Left ventricle myocardium inferior (tissue), 1 donor: ENCODE data around the gene HK3. TPM values are rescaled to one million over a fixed set of nuclear protein-coding genes. Genes with fewer than 3 reads are reported as not detected.

Experiments used
- DNase-seq: peaks from one replicate; pipeline ENCODE4 v3.0.0-alpha.2; 2020
- H3K27ac ChIP-seq: fragments of 200-600 bp; replicated peaks from 2 replicates; pipeline ENCODE4 v1.8.0; 2021
- H3K27me3 ChIP-seq: fragments of 200-600 bp; 2 replicates; pipeline ENCODE4 v1.8.0; 2021; ENCODE audit warnings: low read depth
- H3K36me3 ChIP-seq: fragments of 200-600 bp; 2 replicates; pipeline ENCODE4 v1.8.0; 2021
- H3K4me1 ChIP-seq: fragments of 200-600 bp; 2 replicates; pipeline ENCODE4 v1.8.0; 2021
- H3K4me3 ChIP-seq: fragments of 200-600 bp; 2 replicates; pipeline ENCODE4 v1.8.0; 2021; ENCODE audit warnings: mild to moderate bottlenecking, moderate library complexity
- H3K9me3 ChIP-seq: fragments of 200-600 bp; replicated peaks from 2 replicates; pipeline ENCODE4 v1.8.0; 2021
- intact Hi-C: fragments of 100-400 bp; cut with micrococcal nuclease; formaldehyde crosslinking; loops from one replicate; pipeline ENCODE4 v1.11.0; 2022
- total RNA-seq: library from RNA; stranded (reverse); fragmentation: NEBNext Ultra II Directional; extraction: Animal tissue kit (Norgen Biotek cat#: 25700); gene quantifications from one replicate; pipeline ENCODE4 v1.2.1, GENCODE V29; 2021
- TF ChIP-seq, protein P1 (sequence below): fragments of 200-600 bp; IDR thresholded peaks from 2 replicates; pipeline ENCODE4 v1.8.0; 2021; ENCODE audit warnings: antibody characterized with exemption, mild to moderate bottlenecking, borderline replicate concordance
- donor health status: DM: no; HTN: yes; CAD: no; lungs with severe emphysema.

HK3 gene
- total RNA-seq, 1 donor from 2014 or later = 3.5 TPM

DNA sequence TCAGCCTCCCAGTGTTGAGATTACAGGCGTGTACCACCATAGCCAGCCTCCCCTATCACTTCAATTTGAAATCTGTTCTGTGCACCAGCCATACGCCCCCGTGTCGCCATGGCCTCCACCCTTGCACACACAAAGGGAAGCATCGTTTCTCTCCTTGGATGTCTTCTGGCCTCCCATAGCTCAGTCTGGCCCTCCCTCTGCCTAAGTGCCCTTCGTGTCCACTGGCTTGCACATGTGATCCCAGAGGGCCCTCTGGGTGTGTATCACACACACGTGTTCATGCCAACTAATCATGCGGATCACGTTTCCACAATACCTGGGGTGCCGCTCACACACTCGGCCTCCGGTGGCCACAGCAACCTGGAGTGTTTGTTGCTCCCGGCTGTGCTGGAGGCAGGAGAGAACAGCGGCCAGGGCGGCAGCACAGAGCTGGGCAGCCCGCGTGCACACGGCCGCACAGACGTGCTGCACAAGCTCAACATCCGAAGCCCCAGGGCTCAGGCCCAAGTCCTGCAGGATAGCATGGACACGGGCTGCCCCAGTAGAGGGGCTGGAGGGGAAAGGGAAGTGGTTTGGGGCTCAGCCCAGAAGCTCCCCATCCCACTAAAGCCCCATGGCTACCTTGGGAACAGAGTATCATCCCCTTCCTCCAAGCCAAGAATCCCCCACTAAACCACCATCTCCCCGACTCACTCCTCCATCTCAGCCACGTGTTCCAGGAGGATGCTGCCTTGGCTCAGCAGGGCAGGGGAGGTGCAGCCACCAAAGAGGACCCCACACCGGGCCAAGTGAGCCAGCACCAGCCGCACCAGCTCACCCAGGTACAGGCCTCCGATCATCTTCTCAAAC, 10.9 kb downstream of the HK3 start:
- TF ChIP-seq, protein P1, sequence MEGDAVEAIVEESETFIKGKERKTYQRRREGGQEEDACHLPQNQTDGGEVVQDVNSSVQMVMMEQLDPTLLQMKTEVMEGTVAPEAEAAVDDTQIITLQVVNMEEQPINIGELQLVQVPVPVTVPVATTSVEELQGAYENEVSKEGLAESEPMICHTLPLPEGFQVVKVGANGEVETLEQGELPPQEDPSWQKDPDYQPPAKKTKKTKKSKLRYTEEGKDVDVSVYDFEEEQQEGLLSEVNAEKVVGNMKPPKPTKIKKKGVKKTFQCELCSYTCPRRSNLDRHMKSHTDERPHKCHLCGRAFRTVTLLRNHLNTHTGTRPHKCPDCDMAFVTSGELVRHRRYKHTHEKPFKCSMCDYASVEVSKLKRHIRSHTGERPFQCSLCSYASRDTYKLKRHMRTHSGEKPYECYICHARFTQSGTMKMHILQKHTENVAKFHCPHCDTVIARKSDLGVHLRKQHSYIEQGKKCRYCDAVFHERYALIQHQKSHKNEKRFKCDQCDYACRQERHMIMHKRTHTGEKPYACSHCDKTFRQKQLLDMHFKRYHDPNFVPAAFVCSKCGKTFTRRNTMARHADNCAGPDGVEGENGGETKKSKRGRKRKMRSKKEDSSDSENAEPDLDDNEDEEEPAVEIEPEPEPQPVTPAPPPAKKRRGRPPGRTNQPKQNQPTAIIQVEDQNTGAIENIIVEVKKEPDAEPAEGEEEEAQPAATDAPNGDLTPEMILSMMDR = no peak
- H3K27ac ChIP-seq = no peak overlapping the region
- no peaks in the 10 kb centered on the region for H3K9me3 ChIP-seq
- H3K27me3 ChIP-seq = peaks cover 10% of the 10 kb centered on the region
- H3K4me1 ChIP-seq = no peaks in the 10 kb centered on the region
- no peaks in the 10 kb centered on the region for H3K36me3 ChIP-seq
- no peak for DNase-seq
- H3K4me3 ChIP-seq = no peak overlapping the region
- intact Hi-C loops = no loop called here

DNA sequence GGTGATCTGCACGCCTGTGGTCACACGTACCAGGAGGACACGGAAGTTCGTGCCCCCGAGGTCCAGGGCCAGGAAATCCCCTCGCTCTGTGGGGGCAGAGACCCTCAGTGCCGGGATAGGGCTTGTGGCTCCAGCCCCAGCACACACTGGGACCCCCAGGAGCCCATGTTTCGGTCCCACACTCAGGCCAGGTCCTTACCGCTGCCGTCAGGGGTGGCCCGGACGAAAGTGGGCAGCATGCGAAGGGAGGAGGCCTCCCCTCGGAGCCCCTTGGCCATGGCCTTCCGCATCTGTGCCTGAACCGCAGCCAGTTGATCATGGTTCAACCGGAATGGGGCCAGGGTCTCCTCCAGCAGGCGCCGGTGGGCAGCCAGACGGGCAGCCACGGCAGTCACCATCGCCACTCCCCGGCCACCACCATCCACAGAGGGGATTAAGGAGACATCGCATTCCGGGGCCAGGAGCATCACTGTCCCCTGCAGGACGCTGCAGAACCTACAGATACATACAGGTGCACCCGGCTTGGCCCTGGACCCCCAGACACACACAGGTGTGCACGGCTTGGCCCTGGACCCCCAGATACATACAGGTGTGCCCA, 11.8 kb downstream of the HK3 start:
- Histone ChIP-seq H3K27ac (no peak overlapping the region), H3K27me3 (peaks cover 10% of the 10 kb centered on the region), H3K9me3 (no peaks in the 10 kb centered on the region), H3K4me3 (no peak overlapping the region), H3K36me3 (no peaks in the 10 kb centered on the region), H3K4me1 (no peaks in the 10 kb centered on the region)
- TF ChIP-seq, protein P1 = no peak
- intact Hi-C loops = no loop called here
- DNase-seq = no peak

DNA sequence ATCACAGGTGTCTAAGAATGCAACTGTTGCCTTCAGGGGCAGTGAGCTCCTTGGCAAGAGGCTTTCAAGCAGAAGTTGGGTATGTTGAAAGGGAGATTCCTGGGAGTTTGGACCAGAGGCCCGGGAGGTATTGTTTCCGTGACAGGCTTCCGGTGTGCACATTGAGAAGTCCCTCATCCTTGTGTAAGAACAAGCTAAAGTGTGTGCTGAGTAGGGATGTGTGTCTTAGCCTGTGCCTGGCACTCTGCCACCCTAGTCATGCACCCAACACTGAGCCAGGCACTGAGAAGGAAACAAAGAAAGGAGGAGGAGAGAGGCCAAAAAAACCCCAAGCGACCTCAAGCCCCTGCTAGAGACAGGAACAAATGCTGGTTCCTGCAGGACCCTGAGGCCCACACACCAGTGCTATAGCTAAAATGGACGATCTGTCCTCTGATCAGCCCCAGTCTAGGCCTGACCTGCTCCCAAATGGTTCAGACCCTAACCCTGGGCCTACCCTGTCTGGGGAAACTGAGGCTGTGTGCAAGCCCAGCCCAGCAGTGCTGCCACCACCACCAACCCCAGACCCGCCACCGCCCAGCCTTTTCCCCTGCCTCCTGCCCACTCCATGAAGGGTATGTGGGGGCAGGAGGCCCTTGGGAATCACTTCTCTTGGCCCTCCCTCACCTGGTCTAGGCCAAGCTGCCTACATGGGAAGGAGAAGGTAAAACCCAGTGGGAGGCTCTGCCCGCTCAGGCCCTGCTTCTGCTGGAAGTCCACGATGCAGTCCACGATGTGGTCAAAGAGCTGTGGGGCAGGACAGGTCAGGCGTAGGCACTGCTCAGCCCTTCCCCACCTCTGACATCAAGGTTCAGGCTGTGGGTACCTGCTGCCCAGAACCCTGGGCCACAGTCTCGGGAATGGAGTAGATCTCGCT, 12.6 kb downstream of the HK3 start:
- intact Hi-C loops = no loop called here
- Histone ChIP-seq H3K27me3 (peaks cover 9% of the 10 kb centered on the region), H3K4me3 (no peak overlapping the region), H3K9me3 (no peaks in the 10 kb centered on the region), H3K4me1 (no peaks in the 10 kb centered on the region), H3K27ac (no peak overlapping the region), H3K36me3 (no peaks in the 10 kb centered on the region)
- no peak for DNase-seq
- TF ChIP-seq, protein P1 = no peak

- no peak for DNase-seq
- Histone ChIP-seq H3K27ac (no peak overlapping the region), H3K36me3 (no peaks in the 10 kb centered on the region), H3K4me1 (no peaks in the 10 kb centered on the region), H3K9me3 (no peaks in the 10 kb centered on the region), H3K27me3 (peaks cover 1% of the 10 kb centered on the region), H3K4me3 (no peak overlapping the region)
- intact Hi-C loops = no loop called here
- TF ChIP-seq, protein P1 = no peak
Measured at GRCh38 chr5:176884571-176884890, 14.6 kb downstream of the HK3 start.

DNA sequence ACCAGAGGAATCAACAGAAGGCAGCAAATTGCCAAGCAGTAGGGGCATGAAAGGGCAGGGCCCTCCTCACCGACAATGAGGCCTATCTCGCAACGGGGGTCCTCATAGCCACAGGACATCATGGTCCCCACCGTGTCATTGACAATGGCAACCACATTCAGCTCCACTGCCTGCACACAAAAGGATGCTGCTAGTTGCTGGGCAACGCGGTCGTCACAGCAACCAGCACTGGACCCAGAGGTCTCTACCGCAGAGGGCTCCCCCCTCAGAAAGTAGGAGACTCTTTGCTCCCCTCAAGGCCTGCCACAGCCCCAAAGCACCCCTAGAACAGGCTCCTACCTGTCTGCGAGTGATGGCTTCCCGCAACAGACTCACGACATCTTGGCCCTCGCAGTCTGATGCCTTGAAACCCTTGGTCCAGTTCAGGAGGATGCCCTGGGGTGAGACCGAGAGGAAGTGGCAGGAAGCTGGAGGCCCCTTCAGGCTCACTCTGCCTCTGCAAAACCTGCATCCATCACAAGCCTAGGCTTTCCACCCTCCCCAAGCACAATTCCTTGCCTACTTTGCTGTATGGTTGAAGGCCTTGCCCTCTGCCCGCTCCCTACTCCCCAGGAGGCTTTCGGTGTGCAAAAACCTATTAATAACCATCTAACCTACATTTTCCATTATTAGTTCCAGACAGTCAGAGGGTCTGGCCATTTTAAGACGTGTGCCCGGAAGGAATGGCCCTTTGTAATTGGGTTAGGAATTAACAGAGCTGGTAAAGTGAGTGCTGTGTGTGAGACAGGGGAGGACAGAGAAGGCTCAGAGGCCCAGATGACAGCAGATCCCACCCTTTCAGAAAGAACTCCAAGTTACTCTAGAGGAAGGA, 15.2 kb downstream of the HK3 start:
- Histone ChIP-seq H3K27me3 (peaks cover 7% of the 10 kb centered on the region), H3K36me3 (no peaks in the 10 kb centered on the region)

More for the DNA sequence above, 15.2 kb downstream of the HK3 start:
- TF ChIP-seq, protein P1 = no peak
- no peak overlapping the region for H3K27ac ChIP-seq
- H3K4me3 ChIP-seq = no peak overlapping the region
- no peaks in the 10 kb centered on the region for H3K4me1 ChIP-seq
- intact Hi-C loops = no loop called here
- DNase-seq = no peak
- H3K9me3 ChIP-seq = no peaks in the 10 kb centered on the region
